Daoy (cell line): ENCODE data around the gene HSP90AB1. TPM values are rescaled to one million over a fixed set of nuclear protein-coding genes. Genes with fewer than 3 reads are reported as not detected.
A peak's percentile ranks its signal among the peaks of the same experiment; 100 is the strongest.

Experiments used
- DNase-seq: peaks from one replicate; pipeline ENCODE4 v3.0.0-alpha.2; 2015; ENCODE audit warnings: low read depth
- total RNA-seq: library from RNA; depleted of rRNA; stranded (reverse); fragments of >200 nt; shearing (Covaris generic); gene quantifications from 2 replicates; pipeline ENCODE4 v1.2.3, GENCODE V29; 2014

Gene HSP90AB1
- total RNA-seq, 1 experiment from 2014 or later, result 2,780 TPM

GRCh38 chr6:44268095-44268628 is 21.3 kb downstream of the HSP90AB1 start:
- DNase-seq, result peak; percentile 71

- no peak for DNase-seq
Observed at GRCh38 chr6:44269178-44269920, 22.4 kb downstream of the HSP90AB1 start.

GRCh38 chr6:44269921-44270525 is 23.1 kb downstream of the HSP90AB1 start, which contains the start of gene TMEM151B:
TSS of gene TMEM151B (plus strand) at chr6:44270450. CDS start at chr6:44270743, 293 bp downstream.
- no peak for DNase-seq

GRCh38 chr6:44270526-44271405 is 23.9 kb downstream of the HSP90AB1 start:
- DNase-seq, result no peak

- DNase-seq, result no peak
Observed at GRCh38 chr6:44271406-44271723, 24.5 kb downstream of the HSP90AB1 start.

- no peak for DNase-seq
Observed at GRCh38 chr6:44271914-44272313, 25.0 kb downstream of the HSP90AB1 start.

- DNase-seq, result no peak
Observed at GRCh38 chr6:44272529-44272928, 25.6 kb downstream of the HSP90AB1 start.

- DNase-seq, result no peak
Observed at GRCh38 chr6:44272999-44273566, 26.2 kb downstream of the HSP90AB1 start.

- DNase-seq, result no peak
Observed at GRCh38 chr6:44273617-44274016, 26.7 kb downstream of the HSP90AB1 start.

GRCh38 chr6:44275271-44275748 is 28.4 kb downstream of the HSP90AB1 start:
- no peak for DNase-seq

- DNase-seq, result no peak
Observed at GRCh38 chr6:44275749-44276648, 29.1 kb downstream of the HSP90AB1 start.

GRCh38 chr6:44276667-44277640 is 30.1 kb downstream of the HSP90AB1 start:
- no peak for DNase-seq

GRCh38 chr6:44277763-44278162 is 30.9 kb downstream of the HSP90AB1 start:
- no peak for DNase-seq

- DNase-seq, result no peak
Observed at GRCh38 chr6:44278315-44278714, 31.4 kb downstream of the HSP90AB1 start.

GRCh38 chr6:44278774-44279697 is 32.1 kb downstream of the HSP90AB1 start:
- peak; percentile 62 for DNase-seq

- no peak for DNase-seq
Observed at GRCh38 chr6:44284121-44284520, 37.2 kb downstream of the HSP90AB1 start.

GRCh38 chr6:44284867-44285266 is 38.0 kb downstream of the HSP90AB1 start:
- DNase-seq, result no peak

- no peak for DNase-seq
Observed at GRCh38 chr6:44285552-44286284, 38.8 kb downstream of the HSP90AB1 start.
